ENCODE results near the gene SOX10.

The SOX10 gene

DNA sequence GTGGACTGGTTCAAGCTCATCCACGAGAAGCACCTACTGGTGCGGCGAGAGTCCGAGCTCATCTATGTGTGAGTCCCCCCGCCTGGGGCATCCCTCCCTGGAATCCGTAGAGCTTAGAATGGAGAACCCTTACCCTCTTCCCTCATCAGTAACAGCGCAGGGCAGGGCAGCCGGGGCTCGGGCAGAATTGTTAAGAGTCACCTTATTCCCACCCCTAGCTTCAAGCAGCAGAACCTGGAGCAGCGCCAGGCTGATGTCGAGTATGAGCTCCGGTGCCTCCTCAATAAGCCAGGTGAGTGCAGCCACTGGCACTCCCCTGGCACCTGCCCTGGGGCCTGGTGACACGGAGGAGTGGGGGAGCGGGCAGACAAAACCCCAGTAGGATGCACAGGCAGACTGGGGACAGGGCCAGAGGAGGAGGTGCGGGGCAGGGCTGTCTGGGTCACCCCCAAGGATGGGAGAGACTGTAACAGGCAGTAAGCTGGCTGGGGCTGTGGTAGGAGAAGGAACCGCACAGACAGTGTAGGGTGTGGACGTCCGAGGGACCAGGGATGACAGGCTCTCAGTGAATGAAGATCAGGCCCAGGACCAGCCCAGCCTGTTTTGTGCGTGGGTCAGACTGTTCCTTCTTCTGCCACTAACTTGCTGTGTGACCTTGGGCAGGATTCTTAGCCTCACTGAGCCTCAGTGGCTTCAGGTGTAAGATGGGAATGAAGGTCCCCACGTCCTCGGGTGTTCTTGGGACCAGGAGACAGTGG is 51.4 kb downstream of the SOX10 start:
- TF ChIP-seq, protein P1, sequence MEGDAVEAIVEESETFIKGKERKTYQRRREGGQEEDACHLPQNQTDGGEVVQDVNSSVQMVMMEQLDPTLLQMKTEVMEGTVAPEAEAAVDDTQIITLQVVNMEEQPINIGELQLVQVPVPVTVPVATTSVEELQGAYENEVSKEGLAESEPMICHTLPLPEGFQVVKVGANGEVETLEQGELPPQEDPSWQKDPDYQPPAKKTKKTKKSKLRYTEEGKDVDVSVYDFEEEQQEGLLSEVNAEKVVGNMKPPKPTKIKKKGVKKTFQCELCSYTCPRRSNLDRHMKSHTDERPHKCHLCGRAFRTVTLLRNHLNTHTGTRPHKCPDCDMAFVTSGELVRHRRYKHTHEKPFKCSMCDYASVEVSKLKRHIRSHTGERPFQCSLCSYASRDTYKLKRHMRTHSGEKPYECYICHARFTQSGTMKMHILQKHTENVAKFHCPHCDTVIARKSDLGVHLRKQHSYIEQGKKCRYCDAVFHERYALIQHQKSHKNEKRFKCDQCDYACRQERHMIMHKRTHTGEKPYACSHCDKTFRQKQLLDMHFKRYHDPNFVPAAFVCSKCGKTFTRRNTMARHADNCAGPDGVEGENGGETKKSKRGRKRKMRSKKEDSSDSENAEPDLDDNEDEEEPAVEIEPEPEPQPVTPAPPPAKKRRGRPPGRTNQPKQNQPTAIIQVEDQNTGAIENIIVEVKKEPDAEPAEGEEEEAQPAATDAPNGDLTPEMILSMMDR (IDR thresholded peaks at IDR 0.05; ENCODE audit: poor library complexity, severe bottlenecking) = no peak
- Histone ChIP-seq H3K9me3 (ENCODE audit: severe bottlenecking) (no peaks in the 10 kb centered on the region), H3K27me3 (ENCODE audit: insufficient read depth, poor library complexity, severe bottlenecking) (no peaks in the 10 kb centered on the region), H3K27ac (ENCODE audit: poor library complexity, severe bottlenecking) (peak overlapping the region; percentile 30), H3K4me3 (ENCODE audit: severe bottlenecking) (no peak overlapping the region), H3K4me1 (ENCODE audit: insufficient read depth, poor library complexity, severe bottlenecking) (peaks cover 4% of the 10 kb centered on the region), H3K36me3 (ENCODE audit: low read depth) (peaks cover 97% of the 10 kb centered on the region)
- no peak for DNase-seq (ENCODE audit: low spot score)
- ATAC-seq (ENCODE audit: low read depth) = peak; percentile 24; the same call in 2 of the 3 replicates

DNA sequence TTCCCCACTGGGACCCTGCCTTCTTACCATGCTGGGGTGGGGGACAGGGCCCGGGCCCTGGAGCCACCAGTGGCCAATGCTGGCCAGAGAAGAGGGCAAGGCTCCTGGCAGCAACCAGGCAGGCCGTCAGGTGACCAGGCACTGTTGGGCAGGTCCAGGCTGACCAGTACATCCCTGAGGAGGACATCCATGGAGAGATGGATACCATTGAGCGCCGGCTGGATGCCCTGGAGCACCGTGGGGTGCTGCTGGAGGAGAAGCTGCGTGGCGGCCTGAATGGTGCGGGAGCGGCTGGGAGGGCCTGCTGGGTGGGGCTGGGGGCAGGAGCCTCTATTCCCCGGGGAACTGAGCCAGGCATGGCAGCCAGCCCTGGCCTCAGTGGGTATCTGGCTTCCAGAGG is 52.0 kb downstream of the SOX10 start:
- H3K36me3 ChIP-seq (ENCODE audit: low read depth) = peaks cover 97% of the 10 kb centered on the region

DNA sequence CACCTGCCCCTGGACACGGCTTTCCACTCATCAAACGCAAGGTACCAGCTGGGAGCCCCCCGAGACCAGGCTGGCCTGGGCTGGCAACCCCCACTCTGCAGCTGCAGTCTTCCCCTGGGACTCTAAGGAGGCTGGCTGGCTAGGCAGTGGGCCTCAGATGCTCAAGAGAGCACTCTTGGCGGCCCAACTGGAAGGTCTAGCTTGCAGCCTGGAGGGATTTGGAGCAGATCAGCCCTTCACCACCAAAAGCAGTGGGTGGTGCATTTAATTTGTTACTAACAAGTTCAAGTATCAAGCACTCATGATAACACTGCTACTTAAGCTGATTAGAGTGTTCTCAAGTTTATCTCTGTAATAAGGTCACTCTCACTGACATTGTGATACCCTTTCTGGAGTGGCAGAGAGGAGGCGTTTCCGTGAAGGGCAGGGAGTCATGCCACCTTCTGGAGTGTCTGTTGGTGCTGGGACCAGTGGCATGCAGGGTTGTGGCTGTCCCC is 52.4 kb downstream of the SOX10 start:
- Histone ChIP-seq H3K9me3 (ENCODE audit: severe bottlenecking) (no peaks in the 10 kb centered on the region), H3K4me1 (ENCODE audit: insufficient read depth, poor library complexity, severe bottlenecking) (peaks cover 4% of the 10 kb centered on the region), H3K27ac (ENCODE audit: poor library complexity, severe bottlenecking) (no peak overlapping the region), H3K36me3 (ENCODE audit: low read depth) (peaks cover 97% of the 10 kb centered on the region), H3K4me3 (ENCODE audit: severe bottlenecking) (no peak overlapping the region), H3K27me3 (ENCODE audit: insufficient read depth, poor library complexity, severe bottlenecking) (no peaks in the 10 kb centered on the region)
- ATAC-seq (ENCODE audit: low read depth) (no peak), DNase-seq (ENCODE audit: low spot score) (no peak)
- TF ChIP-seq, protein P1 (IDR thresholded peaks at IDR 0.05; ENCODE audit: poor library complexity, severe bottlenecking) = no peak

More for the DNA sequence above, 52.0 kb downstream of the SOX10 start:
- no peak overlapping the region for H3K27ac ChIP-seq (ENCODE audit: poor library complexity, severe bottlenecking)
- no peak for DNase-seq (ENCODE audit: low spot score)
- H3K4me1 ChIP-seq (ENCODE audit: insufficient read depth, poor library complexity, severe bottlenecking) = peaks cover 4% of the 10 kb centered on the region
- no peaks in the 10 kb centered on the region for H3K27me3 ChIP-seq (ENCODE audit: insufficient read depth, poor library complexity, severe bottlenecking)
- H3K9me3 ChIP-seq (ENCODE audit: severe bottlenecking) = no peaks in the 10 kb centered on the region
- H3K4me3 ChIP-seq (ENCODE audit: severe bottlenecking) = no peak overlapping the region
- no peak for ATAC-seq (ENCODE audit: low read depth)
- TF ChIP-seq, protein P1 (IDR thresholded peaks at IDR 0.05; ENCODE audit: poor library complexity, severe bottlenecking) = no peak

DNA sequence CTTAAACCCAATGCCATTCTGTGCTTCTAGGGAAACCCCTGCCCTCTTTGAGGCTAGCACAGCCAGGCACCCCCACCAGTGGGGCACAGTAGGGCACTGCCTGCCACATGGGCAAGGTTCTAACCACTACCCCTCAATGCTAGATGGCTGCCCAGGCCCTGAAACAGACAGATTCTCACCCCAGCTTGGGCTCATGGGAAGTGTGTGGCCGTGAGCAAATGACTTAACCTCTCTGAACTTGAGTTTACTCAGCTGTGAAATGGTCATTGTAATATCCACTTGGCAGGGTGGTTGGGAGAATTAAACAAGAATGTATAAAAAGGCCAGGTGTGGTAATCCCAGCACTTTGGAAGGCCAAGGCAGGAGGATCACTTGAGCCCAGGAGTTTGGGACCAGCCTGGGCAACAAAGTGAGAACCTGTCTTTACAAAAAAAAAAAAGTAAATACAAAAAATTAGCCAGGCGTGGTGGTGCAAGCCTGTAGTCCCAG is 53.4 kb downstream of the SOX10 start:
- Histone ChIP-seq H3K9me3 (ENCODE audit: severe bottlenecking) (no peaks in the 10 kb centered on the region), H3K4me1 (ENCODE audit: insufficient read depth, poor library complexity, severe bottlenecking) (peaks cover 4% of the 10 kb centered on the region), H3K4me3 (ENCODE audit: severe bottlenecking) (no peak overlapping the region), H3K27ac (ENCODE audit: poor library complexity, severe bottlenecking) (no peak overlapping the region), H3K36me3 (ENCODE audit: low read depth) (peaks cover 97% of the 10 kb centered on the region), H3K27me3 (ENCODE audit: insufficient read depth, poor library complexity, severe bottlenecking) (no peaks in the 10 kb centered on the region)
- no peak for DNase-seq (ENCODE audit: low spot score)
- TF ChIP-seq, protein P1 (IDR thresholded peaks at IDR 0.05; ENCODE audit: poor library complexity, severe bottlenecking) = peak; percentile 24
- no peak for ATAC-seq (ENCODE audit: low read depth)

All from RWPE2 (cell line).